OCI-LY3 (cell line): Measurements from ENCODE around the gene COBL.

Source experiments
- H2AFZ ChIP-seq: fragments of 200-600, 300-600 bp; shearing (Covaris generic); 2 replicates; pipeline ENCODE4 v1.6.0; 2014; ENCODE audit warnings: antibody characterized with exemption, low read depth, low read length
- H3K27ac ChIP-seq: fragments of 200-600, 300-600 bp; sonication (generic); 2 replicates; pipeline ENCODE4 v1.5.1; 2014; ENCODE audit warnings: mild to moderate bottlenecking, low read length, moderate library complexity, mixed read lengths
- H3K27me3 ChIP-seq: fragments of 200-600, 300-600 bp; sonication (generic); 2 replicates; pipeline ENCODE4 v1.6.1; 2014; ENCODE audit warnings: low read depth, low read length, mixed read lengths
- H3K36me3 ChIP-seq: fragments of 200-600, 300-600 bp; sonication (generic); replicated peaks from 2 replicates; pipeline ENCODE3; 2014; ENCODE audit warnings: low read depth, low read length, mixed read lengths
- H3K4me1 ChIP-seq: fragments of 300-600, 200-600 bp; sonication (generic); 2 replicates; pipeline ENCODE4 v1.6.1; 2014; ENCODE audit warnings: low read length, mixed read lengths
- H3K4me2 ChIP-seq: fragments of 200-600, 300-600 bp; sonication (generic); 2 replicates; pipeline ENCODE4 v1.6.1; 2014; ENCODE audit warnings: low read length, mixed read lengths
- H3K4me3 ChIP-seq: fragments of 300-600, 200-600 bp; sonication (generic); 2 replicates; pipeline ENCODE4 v1.5.1; 2014; ENCODE audit warnings: antibody characterized with exemption, mild to moderate bottlenecking, low read length, moderate library complexity
- H3K79me2 ChIP-seq: fragments of 300-600, 200-600 bp; shearing (Covaris generic); 2 replicates; pipeline ENCODE4 v1.6.1; 2014; ENCODE audit warnings: mild to moderate bottlenecking, low read length, mixed read lengths
- H3K9ac ChIP-seq: fragments of 300-600, 200-600 bp; shearing (Covaris generic); 2 replicates; pipeline ENCODE4 v1.6.0; 2014; ENCODE audit warnings: mild to moderate bottlenecking, low read length, moderate library complexity
- H3K9me3 ChIP-seq: fragments of 200-600, 300-600 bp; shearing (Covaris generic); 2 replicates; pipeline ENCODE4 v1.6.1; 2014; ENCODE audit warnings: low read length, mixed read lengths; ENCODE audit not compliant: insufficient read depth
- H4K20me1 ChIP-seq: fragments of 200-600, 300-600 bp; sonication (generic); 2 replicates; pipeline ENCODE4 v1.6.1; 2016; ENCODE audit warnings: low read length, mixed read lengths; ENCODE audit not compliant: insufficient read depth
- EZH2phosphoT487 ChIP-seq: fragments of 200-600 bp; shearing (Covaris generic); IDR thresholded peaks from 2 replicates; pipeline ENCODE4 v1.6.1; 2018; ENCODE audit warnings: antibody characterized with exemption, mixed run types, low read depth
- TF ChIP-seq, protein P1 (sequence below): fragments of 200-600, 300-600 bp; sonication (generic); IDR thresholded peaks from 2 replicates; pipeline ENCODE4 v1.5.1; 2014; ENCODE audit warnings: antibody characterized with exemption, low read length, low read depth

Gene COBL

DNA sequence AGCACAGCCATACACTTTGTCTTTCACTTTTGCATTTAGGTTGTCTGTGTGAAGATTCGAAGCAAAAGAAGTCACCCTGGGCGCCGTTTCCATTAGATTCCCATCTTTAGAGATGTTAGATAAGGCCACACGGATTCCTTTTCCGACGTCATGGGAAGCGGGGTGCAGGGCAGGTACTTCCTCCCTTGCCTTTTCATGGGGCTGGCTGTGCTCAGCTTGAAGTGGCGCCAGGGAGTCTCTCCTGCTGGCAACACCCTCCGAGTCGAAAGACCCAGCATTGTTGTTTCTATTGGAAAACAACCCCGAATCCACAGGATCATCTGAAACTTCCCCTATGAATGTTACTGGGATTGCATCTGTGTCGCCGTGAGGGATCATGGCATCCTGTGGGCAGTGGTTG, 287.5 kb downstream of the COBL start:
- H2AFZ ChIP-seq = no peak overlapping the region
- peaks cover 3% of the 10 kb centered on the region; the same call in 1 of the 2 replicates for H3K27me3 ChIP-seq
- no peaks in the 10 kb centered on the region for H3K79me2 ChIP-seq
- H3K4me3 ChIP-seq = no peak overlapping the region
- no peak overlapping the region for H3K27ac ChIP-seq
- no peaks in the 10 kb centered on the region for H4K20me1 ChIP-seq
- no peaks in the 10 kb centered on the region for H3K9me3 ChIP-seq
- no peak overlapping the region for H3K4me2 ChIP-seq
- no peaks in the 10 kb centered on the region for H3K36me3 ChIP-seq
- no peak overlapping the region for H3K9ac ChIP-seq
- no peaks in the 10 kb centered on the region for H3K4me1 ChIP-seq
- TF ChIP-seq, protein P1, sequence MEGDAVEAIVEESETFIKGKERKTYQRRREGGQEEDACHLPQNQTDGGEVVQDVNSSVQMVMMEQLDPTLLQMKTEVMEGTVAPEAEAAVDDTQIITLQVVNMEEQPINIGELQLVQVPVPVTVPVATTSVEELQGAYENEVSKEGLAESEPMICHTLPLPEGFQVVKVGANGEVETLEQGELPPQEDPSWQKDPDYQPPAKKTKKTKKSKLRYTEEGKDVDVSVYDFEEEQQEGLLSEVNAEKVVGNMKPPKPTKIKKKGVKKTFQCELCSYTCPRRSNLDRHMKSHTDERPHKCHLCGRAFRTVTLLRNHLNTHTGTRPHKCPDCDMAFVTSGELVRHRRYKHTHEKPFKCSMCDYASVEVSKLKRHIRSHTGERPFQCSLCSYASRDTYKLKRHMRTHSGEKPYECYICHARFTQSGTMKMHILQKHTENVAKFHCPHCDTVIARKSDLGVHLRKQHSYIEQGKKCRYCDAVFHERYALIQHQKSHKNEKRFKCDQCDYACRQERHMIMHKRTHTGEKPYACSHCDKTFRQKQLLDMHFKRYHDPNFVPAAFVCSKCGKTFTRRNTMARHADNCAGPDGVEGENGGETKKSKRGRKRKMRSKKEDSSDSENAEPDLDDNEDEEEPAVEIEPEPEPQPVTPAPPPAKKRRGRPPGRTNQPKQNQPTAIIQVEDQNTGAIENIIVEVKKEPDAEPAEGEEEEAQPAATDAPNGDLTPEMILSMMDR = no peak
- TF ChIP-seq EZH2phosphoT487 = no peak

DNA sequence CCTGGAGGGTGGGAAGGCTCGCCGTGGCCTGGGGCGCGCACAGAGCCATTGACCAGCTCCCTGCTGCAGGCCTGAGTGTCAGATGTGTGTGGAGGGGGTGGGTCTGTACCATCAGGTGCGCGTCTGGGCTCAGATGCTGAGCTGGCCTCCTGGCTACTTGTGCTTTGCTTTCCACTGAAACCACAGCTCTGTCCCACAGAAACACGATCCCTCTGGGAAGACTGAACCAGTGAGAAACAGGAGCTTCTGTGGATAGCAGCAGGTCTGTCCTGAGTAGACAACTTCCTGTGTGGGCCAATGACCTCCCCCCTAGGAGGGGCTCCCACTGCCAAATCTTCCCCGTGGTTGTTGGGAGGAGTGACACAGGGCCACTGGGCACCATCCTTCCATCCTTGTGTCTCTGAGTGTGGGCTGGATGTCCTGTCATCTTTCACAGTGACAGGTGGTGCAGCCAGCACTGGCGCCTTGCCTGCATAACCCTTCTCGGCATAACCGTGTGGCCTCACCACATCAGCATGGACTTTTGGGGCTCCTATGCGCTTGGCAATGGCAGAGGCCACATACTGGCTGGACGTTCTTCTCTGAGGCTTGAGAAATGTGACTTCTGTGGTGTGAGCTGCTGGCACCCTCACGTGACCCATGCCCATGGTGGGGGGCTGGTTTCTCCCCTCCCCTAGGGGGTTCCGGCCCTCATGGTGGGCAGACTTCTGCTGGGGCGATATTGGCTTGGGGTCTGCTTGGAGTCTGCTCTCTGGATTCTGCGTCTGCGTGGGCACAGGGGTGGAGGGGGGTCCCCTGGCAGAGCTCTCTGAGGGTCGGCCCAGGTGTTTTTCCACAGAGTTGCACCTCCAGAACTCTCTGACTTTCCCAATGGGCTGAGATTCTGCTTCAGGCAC, 288.4 kb downstream of the COBL start:
- Histone ChIP-seq H3K9me3 (no peaks in the 10 kb centered on the region), H3K27ac (no peak overlapping the region), H3K36me3 (no peaks in the 10 kb centered on the region), H4K20me1 (no peaks in the 10 kb centered on the region), H2AFZ (no peak overlapping the region), H3K27me3 (peaks cover 3% of the 10 kb centered on the region; the same call in 1 of the 2 replicates), H3K79me2 (no peaks in the 10 kb centered on the region), H3K9ac (no peak overlapping the region), H3K4me2 (no peak overlapping the region), H3K4me3 (no peak overlapping the region), H3K4me1 (no peaks in the 10 kb centered on the region)
- TF ChIP-seq, protein P1 = no peak
- no peak for TF ChIP-seq EZH2phosphoT487

DNA sequence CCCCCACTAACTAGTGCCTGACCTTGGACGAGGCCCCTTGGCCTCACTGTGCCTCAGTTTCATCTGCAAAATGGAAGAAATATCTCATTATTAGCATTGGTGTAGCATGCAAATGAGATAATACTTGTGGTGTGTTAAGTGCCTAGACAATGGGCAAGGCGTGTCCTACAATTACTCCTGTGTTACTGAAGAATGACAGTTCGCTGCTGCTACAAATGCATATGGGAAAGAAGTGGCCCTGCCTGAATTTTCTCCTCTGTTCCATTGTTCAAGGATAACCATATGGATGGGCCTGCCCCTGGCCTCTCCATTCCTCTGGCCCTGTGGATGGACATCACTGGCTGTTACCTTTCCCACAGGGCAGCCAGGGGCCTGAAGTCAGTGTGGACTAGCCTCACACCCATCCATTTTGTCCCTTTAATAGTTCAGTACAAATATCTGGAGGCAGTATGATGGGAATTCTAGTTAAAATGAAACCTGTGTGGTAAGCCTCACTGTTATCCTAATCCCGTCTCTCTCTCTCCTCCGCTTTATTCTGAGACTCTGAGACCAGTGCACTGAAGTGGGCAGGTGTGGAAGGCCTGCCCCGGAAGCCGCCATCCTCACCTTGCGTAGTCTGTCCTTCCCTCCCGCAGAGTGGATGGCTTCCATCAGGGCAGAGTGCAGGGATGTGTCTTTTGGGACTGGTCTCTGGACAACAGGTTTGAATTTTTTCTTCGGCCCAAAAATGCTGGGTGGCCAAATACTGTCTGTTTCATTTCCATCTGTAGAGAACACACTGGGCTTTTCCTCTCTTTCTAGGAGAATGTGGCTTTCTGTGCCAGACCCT, 289.3 kb downstream of the COBL start:
- H3K9me3 ChIP-seq = no peaks in the 10 kb centered on the region
- no peak overlapping the region for H2AFZ ChIP-seq
- H3K27me3 ChIP-seq = no peaks in the 10 kb centered on the region
- no peaks in the 10 kb centered on the region for H3K4me1 ChIP-seq
- H4K20me1 ChIP-seq = no peaks in the 10 kb centered on the region
- TF ChIP-seq EZH2phosphoT487 = no peak
- no peaks in the 10 kb centered on the region for H3K79me2 ChIP-seq
- H3K27ac ChIP-seq = no peak overlapping the region
- H3K36me3 ChIP-seq = no peaks in the 10 kb centered on the region
- no peak overlapping the region for H3K9ac ChIP-seq
- H3K4me3 ChIP-seq = no peak overlapping the region
- H3K4me2 ChIP-seq = no peak overlapping the region

DNA sequence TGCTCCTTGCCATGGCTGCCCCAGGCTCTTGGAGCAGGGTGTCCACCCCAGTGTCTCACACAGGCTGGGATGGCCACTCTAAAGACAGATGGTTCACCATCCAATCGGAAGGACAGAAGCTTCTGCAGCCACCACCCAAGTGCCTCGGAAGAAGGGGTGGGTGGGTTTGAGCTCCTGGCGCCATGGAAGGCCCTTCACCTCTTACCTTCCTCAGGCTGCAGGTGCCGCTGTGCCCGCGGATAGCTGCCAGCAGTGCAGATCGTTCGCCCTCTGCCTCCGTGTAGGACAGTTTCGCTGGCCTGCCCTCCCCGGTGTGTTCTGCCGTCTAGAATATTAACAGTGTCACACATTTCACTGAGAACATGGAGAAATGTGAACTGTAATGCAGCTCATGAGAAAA, 290.3 kb downstream of the COBL start:
- Histone ChIP-seq H3K27me3 (no peaks in the 10 kb centered on the region), H3K27ac (no peak overlapping the region), H3K36me3 (no peaks in the 10 kb centered on the region), H3K4me3 (no peak overlapping the region), H4K20me1 (no peaks in the 10 kb centered on the region), H3K79me2 (no peaks in the 10 kb centered on the region), H3K4me2 (no peak overlapping the region), H3K4me1 (no peaks in the 10 kb centered on the region), H2AFZ (no peak overlapping the region), H3K9me3 (no peaks in the 10 kb centered on the region), H3K9ac (no peak overlapping the region)
- no peak for TF ChIP-seq EZH2phosphoT487
- TF ChIP-seq, protein P1 = no peak
